ENCODE results near the gene CENPL.

The CENPL gene

DNA sequence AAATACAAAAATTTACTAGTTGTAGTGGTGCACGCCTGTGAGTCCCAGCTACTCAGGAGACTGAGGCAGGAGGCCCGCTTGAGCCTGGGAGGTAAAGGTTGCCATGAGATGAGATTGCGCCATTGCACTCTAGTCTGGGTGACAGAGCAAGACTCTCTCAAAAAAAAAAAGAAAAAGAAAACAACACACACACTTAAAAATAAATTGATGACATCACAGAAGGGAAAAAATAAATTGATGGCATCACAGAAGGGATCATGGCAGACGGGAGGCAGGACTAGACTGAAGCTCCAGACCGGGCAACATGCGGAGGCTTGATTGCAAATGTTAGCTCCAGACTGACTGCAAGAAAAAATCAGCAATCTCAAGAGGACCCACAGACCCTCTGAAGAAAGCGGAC, 66.6 kb downstream of the CENPL start:
- DNase-seq (no peak), ATAC-seq (no peak)

DNA sequence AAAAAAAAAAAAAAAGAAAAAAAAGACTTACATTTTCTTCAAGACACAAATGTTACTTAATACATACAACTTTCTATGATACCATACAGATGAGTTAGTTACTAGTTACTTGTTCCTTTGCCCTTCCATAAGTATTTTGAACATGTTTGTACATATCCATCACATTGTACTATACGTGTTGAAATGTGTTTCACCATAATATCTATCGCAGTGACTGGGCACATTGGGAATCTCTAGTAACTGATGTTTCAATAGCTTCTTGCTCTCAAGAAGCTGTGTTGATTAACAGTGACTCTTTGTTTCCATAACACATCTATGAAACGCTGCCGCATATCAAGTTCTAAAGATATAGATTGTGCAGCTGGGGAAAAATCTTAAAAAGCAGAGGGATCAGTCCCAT, 67.0 kb downstream of the CENPL start:
- ATAC-seq (no peak), DNase-seq (no peak)

DNA sequence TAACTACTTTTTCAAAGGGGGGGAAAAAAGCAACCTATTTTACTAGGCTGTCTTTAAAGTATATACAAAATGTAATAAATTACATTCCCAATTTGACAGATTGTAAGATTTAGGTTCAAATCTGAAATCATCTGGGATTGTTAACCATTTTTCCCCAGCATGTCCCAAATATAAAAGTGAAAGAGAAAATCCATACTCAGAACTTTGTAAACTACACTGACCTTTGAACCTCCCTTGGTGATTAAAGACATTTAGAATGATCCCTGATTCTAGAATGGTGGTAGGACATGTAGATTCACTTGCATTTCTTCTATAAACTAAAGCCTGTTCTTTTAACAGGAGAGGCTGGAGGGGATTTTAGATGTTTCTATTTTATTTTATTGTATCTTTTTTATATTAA, 70.9 kb downstream of the CENPL start:
- ATAC-seq (no peak), DNase-seq (no peak)
